ENCODE measurements around the gene TEX22.
A peak's percentile ranks its signal among the peaks of the same experiment; 100 is the strongest.

The TEX22 gene

DNA sequence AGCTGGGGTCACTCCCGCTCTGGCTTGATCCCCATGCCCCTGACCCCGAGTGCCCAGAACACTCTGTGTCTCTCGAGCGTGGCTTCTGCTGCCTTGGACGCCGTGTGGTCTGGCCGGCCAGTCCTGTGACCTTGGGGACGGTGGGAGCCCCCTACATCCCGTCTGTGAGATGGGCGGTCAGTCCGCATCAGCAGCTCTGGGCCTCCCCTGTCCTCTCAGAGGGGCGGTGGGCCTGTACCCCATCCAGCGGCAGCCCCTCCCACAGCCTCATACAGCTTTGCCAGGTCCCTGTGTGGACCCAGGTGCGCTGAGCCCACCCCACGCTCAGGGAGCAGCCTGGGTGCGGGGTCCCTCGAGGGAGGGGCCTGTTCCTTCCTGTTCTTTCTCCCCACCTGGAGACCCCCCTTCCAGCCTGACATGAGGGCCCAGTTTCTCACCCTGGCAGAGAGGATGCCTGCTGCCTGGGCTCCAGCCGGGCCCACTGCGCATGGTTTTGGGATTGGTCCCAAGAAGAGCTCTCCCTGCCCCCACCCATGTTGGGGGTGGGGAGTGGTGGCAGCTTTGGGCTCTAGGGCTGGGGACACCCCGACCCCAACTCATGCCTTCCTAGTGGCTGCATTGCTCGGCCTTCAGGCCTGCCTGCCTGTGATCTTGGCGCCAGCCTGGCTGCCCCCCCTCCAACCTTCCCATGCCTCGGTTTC, 22.8 kb downstream of the TEX22 start:
- DNase-seq (ENCODE audit: low read depth), result no peak

DNA sequence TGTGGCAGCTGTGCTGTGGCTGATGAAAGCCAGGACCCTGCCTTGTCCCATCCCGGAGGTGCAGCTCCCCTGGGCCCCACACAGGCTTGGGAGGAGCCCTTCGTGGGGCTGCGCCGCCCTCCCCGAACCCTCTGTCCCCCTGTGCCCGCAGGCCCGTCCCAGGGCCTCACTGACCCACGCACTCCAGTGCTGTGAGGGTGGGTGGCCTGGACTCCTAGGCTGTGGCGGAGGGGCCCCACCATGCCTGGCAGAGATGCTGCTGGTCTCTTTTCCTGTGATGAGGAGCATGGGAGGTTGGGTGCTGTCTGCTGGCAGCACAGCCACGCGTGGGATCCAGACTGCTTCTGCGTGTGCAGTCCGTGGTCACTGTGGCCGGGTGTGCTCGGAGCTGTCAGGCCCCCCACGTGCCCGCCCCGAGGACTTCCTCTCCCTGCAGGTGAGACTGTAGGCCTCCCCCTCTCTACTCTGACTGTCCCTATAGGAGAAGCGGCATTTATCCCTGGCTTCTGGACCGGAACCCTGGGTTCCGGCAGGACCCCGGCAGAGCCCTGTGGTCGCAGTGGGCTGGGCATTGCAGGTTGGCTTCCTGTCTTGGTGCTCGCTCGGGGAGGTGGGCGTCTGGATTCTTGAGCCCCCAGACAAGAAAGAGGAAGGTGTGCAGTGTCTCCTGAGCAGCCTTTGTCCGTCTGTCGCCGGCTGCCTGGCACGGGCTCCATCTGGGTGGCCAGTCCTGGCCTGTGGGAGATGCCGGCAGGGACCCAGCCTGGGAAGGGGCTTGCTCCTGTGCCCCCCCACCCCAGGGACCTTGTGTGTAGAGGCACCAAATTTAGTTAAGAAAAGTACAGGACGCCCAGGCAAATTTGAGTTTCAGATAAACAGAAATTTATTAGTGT, 23.6 kb downstream of the TEX22 start:
- DNase-seq (ENCODE audit: low read depth), result no peak

DNA sequence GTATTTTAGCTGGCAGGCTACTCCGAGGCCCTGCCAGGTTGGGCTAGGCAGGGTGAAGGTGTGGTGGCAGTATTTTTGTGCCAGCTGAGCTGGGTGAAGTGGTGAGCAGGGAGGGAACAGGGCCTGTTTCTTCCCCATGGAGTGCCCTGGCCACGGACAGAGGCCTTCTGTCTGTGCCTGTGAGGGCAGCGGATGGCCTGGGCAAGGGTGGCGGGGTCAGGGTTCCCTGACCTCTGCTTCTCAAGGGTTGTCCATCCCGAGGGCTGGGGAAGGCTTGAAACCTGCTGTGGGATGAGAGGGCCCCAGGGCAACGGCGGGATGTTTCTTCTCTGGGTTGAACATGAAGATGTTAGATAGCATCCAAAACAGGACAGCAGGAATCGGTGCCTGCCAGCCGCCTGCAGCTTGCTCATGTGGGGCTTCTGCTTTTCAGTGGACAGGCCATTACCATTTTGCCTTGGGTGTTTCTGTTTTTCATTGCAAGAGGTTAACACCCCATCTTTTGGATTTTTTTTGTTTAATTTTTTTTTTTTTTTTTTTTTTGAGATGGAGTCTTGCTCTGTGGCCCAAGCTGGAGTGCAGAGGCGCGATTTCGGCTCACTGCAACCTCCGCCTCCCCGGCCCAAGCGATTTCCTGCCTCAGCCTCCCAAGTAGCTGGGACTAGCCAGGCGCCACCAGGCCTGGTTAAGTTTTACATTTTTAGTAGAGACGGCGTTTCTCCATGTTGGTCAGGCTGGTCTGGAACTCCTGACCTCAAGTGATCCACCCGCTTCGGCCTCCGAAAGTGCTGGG, 24.6 kb downstream of the TEX22 start:
- no peak for DNase-seq (ENCODE audit: low read depth)

DNA sequence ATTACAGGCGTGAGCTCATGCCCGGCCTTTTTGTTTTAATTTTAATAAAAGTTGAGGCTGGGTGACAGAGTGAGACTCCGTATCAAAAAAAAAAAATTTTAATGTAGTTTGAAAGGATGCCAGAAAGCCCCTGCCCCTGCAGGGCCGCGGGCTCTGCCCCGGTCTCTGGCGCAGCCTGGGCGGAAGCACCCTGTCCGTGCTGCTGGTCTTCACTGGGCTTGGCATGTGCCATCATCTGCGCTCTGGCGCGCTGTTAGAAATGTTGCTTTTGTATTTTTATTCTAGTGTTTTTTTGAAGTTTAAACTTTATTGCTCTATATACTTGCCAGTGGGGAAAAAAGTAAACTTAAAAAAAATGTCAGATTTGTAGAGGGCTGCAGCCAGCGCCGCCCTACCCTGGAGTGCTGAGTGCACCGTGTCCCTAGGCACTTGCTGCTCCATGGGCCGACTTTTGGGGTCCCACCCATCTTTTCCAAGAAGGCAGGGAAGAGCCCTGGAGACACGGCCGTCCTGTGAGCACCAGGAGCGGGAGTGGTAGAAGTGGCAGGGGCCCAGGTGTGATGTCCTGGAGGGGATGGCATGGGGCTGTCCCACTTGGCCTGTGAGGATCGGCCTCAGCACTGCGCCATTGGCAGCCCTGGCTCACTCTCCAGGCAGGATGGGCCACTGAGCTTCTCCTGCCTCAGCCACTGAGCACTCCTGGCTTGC, 25.3 kb downstream of the TEX22 start:
- no peak for DNase-seq (ENCODE audit: low read depth)

DNA sequence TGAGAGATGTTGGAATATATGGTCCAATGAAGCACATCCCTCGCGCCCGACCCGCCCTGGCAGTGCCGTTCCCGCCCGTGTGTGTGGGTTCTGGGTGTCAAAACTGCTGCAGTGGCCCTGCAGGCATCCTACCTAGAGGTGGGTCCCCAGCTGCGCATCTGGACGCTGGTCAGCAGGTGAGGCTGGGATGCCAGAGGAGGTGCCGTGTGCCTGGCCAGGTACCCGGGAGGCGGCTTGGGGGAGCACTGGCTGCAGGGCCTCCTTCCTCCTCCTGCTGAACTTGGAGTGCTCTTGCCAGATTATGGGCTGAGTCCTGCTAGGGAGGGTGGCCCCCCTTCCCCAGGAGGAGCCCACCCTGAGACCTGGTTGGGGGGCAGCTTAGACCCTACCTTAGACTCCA, 26.5 kb downstream of the TEX22 start:
- no peak for DNase-seq (ENCODE audit: low read depth)

DNA sequence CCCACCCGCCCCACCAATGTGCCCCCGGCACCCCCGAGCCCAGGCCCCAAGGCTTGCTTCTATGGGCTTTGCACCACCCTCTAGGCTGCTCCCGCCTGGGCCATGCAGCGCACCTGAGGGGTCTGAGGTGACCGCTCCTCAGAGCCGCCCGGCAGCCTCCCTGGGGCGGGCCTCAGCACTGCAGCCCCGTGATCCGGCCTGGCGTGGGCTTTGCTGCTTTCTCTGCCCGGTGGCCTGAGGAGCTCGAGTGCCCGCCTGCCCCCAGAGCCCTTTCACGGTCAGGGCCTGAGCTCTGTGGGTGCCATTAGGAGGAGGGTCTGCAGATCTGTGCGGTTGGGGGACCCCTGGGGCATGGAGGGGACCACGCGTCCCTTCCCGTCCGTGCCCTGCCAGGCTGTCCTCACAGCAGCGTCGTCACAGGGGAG, 27.5 kb downstream of the TEX22 start:
- no peak for DNase-seq (ENCODE audit: low read depth)

DNA sequence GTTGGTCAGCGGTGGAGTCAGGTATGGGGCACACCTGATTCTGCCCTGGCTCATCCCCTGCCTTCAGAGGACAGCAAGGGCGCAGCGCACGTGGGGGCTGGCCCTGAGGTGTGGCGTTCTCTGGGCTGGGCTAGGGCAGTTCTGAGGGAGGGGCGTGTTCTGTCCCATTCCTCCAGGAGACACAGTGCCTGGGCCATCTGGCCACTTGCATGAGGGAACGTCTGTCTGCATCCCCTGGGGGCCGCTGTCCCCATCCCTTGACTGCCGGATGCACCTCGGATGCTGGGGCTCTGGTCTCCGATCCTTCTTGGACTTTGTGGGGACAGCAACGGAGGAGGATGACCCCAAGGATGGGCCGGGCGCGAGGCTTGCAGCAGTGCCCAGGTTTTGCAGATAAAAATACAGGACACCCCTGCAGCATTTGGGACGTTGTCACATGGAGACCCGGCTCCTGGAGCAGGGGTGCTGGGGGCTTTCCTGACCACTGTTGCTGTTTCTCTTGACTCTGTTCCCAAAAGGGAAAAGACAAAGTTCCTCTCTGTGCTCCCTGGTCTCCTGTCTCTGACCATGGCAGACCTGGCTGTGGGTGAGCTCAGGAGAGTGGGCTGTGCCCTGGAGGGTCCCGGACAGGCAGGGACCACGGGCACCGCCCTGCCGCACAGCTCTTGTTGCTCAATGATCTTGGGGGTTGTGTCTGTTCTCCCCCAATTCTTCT, 28.2 kb downstream of the TEX22 start:
- no peak for DNase-seq (ENCODE audit: low read depth)

DNA sequence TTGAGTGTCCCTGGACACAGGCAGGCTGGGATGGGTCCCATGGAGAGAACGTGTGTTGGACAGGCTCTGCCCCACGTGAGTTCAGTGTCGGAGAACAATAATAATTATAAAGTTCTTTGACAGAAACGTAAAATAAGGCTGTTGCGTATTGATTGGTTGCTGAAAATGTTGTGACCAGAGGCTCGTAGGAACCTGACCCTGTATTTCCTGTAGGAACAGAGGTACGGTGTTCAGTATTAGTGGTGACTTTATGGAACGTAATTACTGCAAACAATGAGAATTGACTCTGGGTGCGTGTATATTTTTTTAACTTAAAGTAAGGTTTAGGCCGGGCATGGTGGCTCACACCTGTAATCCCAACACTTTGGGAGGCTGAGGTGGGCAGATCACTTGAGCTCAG, 29.1 kb downstream of the TEX22 start:
- no peak for DNase-seq (ENCODE audit: low read depth)

DNA sequence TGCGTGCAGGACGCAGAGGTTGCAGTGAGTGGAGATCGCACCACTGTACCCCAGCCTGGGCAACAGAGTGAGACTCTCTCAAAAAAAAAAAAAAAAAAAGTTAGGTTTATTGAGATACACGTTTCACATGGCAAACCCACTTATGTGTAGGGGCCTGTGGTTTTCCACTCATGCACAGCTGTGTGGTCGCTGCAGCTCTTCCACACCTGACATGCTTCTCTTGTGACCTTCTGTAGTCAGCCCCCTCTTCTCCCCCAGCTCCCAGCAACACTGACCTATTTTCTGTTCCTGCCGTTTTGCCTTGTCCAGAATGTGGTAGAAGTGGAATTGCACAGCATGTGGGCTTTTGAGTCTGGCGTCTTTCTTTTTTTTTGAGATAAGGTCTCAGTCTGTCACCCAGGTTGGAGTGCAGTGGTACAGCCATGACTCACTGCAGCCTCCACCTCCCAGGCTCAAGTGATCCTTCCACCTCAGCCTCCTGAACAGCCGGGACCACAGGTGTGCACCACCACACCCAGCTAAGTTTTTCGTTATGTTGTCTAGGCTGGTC, 29.7 kb downstream of the TEX22 start:
- no peak for DNase-seq (ENCODE audit: low read depth)

DNA sequence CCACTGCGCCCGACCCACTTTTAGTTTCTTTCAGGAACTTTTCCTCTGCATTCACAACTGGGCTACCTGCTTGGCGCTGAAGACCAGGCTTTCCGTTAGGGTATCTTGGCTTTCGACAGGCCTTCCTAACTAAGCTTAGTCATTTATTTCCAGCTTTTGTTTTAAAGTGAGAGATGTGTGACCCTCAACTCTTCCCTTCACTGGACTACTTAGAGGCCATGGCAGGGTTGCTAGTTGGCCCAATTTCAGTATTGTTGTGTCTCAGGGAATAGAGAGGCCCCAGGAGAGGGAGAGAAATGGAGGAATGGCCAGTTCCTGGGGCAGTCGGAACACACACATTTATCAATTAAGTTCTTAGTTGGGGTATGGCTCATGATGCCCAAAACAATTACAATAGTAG, 31.7 kb downstream of the TEX22 start:
- DNase-seq (ENCODE audit: low read depth), result no peak

DNA sequence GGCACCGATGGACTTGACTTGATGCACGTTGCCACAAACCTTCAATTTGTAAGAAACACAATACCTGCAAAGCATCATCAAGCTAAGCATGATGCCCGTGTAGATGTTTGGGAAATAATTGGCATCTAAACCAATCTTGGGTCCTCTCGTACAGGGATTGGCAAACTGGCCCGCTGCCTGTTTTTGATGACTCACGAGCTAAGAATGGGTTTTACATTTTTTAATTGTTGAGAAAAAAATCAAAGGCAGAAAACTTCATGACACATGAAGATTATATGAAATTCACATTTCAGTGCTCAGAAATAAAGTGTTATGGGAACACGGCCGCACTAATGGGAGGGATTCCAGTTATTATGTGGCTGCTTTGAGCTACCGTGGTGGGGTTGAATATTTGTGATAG, 32.2 kb downstream of the TEX22 start:
- peak; percentile 77 for DNase-seq (ENCODE audit: low read depth)

DNA sequence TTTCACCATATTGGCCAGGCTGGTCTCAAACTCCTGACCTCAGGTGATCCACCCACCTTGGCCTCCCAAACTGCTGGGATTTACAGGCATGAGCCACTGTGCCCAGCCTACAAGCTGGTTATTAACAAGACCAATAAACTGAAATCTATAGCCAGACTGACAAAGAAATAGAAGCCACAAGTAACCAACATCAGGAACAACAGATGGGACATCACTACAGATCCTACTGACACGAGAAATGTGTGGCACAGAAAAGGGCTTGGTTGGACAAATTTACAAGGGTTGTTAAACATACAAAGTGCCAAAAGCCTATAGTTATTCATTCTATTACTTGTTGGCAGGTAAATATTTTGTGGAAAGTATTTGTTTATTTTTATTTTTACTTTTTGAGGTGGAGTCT, 32.9 kb downstream of the TEX22 start:
- DNase-seq (ENCODE audit: low read depth), result no peak

DNA sequence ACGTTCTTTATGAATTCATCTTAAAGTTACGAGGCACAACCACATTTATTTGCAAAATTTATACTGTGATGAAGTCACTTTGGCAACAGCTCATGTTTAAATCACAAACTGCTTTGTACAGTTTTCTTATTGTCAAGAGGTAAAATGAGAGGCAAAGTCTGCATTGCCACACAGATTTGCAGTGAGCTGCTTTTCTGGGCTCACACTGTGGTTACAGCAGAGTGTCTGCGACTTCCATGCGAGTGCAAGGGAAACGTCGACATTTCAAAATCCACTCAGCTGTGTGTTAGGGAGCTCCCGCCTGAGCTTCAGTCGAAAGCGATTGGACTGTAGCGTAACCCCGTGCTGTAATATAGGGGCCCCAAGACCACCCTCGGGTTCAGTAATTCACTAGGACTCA, 34.3 kb downstream of the TEX22 start:
- no peak for DNase-seq (ENCODE audit: low read depth)

DNA sequence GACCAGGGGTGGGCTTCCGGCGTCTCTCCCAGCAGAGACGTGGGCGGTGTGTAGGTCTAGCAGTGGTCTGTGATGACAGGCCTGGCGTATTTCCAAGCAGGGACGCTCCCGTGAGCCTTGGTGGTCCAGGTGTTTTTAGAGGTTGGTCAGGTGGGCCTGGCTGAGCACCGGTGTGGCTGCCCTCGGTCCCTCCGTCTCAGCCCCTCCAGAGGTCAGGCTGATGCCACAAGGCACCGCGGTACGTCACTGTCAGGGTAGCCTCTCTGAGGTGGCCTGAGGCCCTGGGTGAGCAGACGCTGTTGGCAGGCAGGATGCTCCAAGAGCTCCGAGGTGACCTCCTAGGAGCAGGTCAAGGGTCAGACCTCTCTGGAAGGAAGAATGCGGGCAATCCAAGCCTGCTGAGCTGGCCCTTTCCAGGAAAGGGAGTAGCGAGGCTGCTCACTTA, 34.8 kb downstream of the TEX22 start:
- DNase-seq (ENCODE audit: low read depth), result no peak

DNA sequence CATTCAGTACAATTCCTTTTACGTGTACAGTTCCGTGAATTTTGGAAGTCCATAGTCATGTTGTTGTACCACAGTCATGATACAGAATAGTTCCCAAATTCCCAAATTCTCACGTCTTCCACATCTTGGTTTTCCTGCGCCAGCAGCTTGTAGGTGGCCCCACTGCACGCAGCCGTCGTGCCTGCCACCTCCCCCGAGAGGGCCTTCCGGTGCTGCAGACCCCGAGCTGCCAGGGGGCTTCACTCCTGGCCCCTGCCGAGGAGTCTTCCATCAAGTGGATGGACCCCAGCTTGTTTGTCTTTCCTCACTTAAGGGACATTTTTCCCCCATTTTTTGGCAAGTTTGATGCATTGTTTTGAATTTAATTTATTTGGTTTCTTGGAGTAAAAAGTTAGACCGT, 38.1 kb downstream of the TEX22 start:
- DNase-seq (ENCODE audit: low read depth), result no peak

DNA sequence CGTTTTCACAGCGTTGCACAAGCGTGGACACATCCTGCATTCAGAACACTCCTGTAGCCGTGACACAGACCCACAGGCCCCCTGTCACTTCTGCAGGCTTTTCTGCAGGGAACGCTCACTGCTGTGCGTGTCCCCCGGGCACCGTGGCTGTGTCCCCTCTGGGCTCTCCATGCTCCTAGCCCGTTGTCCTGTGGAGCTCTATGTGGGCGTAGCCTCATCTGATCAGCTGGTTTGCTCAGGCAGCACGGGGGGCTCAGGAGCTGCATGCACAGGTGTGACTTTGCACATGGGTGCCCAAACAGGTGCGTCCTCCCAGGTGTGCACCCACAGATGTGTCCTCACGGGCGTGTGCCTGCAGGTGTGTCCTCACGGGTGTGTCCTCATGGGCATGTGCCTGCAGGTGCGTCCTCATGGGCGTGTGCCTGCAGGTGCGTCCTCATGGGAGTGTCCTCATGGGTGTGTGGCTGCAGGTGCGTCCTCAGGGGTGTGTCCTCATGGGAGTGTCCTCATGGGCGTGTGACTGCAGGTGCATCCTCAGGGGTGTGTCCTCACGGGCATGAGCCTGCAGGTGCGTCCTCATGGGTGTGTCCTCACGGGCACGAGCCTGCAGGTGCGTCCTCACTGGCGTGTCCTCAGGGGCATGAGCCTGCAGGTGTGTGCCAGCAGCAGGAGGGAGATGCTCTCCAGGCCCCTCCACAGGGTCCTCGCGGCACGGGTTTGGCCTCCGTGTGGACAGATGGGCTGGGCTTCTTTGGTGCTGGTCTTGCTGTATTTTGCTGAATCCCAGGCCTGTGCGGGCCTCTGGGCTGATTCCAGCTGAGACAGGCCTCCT, 38.8 kb downstream of the TEX22 start:
- no peak for DNase-seq (ENCODE audit: low read depth)

DNA sequence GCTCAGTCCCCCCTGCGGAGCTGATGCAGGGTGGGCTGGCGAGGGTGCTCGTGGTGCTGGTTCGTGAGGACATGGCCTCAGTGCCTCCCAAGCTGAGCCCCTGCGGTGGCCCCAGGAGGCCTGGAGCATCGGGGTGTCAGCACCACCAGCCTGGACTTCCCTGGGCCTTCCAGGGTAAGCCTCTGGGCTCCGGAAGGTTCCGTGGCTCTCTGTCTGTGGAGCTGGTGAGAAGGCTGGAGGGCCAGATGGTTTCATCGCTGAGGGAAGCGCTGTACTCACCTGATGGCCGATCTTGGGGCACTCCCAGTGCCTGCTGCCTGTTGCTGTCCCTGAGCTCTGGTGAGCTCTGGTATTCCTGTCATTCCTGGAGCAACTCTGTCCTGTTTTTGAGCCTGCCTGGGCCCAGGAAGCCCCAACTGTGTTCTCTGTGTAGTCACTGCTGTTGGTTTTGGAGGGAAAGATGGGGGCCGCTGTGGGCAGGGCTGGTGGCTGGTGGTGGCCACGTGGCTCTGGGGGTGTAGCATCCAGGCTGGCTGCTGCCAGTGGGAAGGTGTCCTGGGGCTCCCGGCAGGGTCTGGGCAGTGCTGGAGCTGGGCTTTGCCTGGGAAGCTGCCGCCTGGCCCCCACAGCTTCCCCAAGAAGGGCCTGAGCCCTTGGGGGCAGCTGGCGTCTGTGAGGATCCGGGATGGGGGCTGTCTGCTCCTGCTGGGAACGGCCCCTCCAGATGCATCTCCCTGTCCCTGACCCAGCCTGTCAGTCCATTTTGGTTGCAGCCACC, 39.6 kb downstream of the TEX22 start:
- no peak for DNase-seq (ENCODE audit: low read depth)

DNA sequence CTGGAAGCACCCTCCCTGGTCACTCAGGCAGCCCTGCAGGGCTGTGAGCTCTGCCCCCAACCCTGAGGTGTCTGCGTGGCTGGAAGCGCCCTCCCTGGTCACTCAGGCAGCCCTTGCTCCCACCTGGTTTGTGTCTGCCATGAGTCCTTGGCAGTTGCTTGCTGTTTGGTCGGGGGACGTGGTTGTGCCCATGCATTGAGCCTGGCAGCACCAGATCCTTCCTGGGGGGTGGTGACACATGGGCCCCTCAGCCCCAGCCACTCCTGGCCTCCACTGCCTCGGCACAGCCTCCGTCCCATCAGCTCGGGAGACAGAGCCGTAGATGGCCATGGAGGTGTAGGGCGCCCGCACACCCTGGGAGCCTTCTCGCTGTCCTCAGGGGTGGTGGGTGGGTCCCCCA, 40.8 kb downstream of the TEX22 start:
- no peak for DNase-seq (ENCODE audit: low read depth)

All from EH (cell line).